IMR-90 (cell line): ENCODE measurements around the gene DSCAML1. TPM values are rescaled to one million over a fixed set of nuclear protein-coding genes. Genes with fewer than 3 reads are reported as not detected.

Experiments
- ATAC-seq: fragments of 200-7000 bp; cut with Tn5 transposase; 2 replicates; pipeline ENCODE4 v1.9.1; 2020; ENCODE audit warnings: low read depth, mild to moderate bottlenecking, moderate library complexity
- BruUV-seq: library from RNA; stranded (reverse); fragments of 400-500 nt; replicated peaks from 2 replicates; lab custom pipeline; 2021; lab: Mats Ljungman, UMichigan
- CTCF ChIA-PET: fragments of 300-600 bp; formaldehyde crosslinking; extraction: SDS; loops from one replicate; lab custom pipeline; 2021; ENCODE audit warnings: antibody characterized with exemption; lab: Yijun Ruan, JAX
- POLR2A ChIA-PET: fragments of 300-600 bp; sonication (Branson Sonifier 250); formaldehyde crosslinking; loops from one replicate; lab custom pipeline; 2022; ENCODE audit warnings: antibody characterized with exemption; ENCODE audit not compliant: unreplicated experiment; lab: Charles Lee
- DNase-seq: peaks from one replicate; pipeline ENCODE4 v3.0.0; 2013
- H2AFZ ChIP-seq: replicated peaks from 2 replicates; pipeline ENCODE3; 2013; ENCODE audit warnings: low read length, mild to moderate bottlenecking; ENCODE audit not compliant: poor library complexity
- H2AK5ac ChIP-seq: 2 replicates; pipeline ENCODE4 v1.6.1; 2013; ENCODE audit warnings: low read depth, low read length, inconsistent platforms
- H2AK9ac ChIP-seq: replicated peaks from 2 replicates; pipeline ENCODE3; 2013; ENCODE audit warnings: mild to moderate bottlenecking, low read depth, low read length, moderate library complexity; ENCODE audit not compliant: poor library complexity
- H2BK120ac ChIP-seq: 2 replicates; pipeline ENCODE4 v1.6.1; 2013; ENCODE audit warnings: low read depth, low read length, inconsistent platforms
- H2BK15ac ChIP-seq: 3 replicates; pipeline ENCODE4 v1.6.1; 2013; ENCODE audit warnings: low read depth, low read length, inconsistent platforms
- H2BK20ac ChIP-seq: 2 replicates; pipeline ENCODE4 v1.6.1; 2013; ENCODE audit warnings: low read depth, mild to moderate bottlenecking, inconsistent platforms, low read length, moderate library complexity
- H2BK5ac ChIP-seq: 2 replicates; pipeline ENCODE4 v1.6.1; 2013; ENCODE audit warnings: mild to moderate bottlenecking, low read depth, low read length, inconsistent platforms; ENCODE audit not compliant: poor library complexity, severe bottlenecking
- H3K14ac ChIP-seq: replicated peaks from 2 replicates; pipeline ENCODE4 v1.6.1; 2013; ENCODE audit warnings: low read depth, low read length, inconsistent platforms
- H3K18ac ChIP-seq: 2 replicates; pipeline ENCODE4 v1.6.1; 2013; ENCODE audit warnings: low read depth, low read length, control low read depth
- H3K23ac ChIP-seq: 2 replicates; pipeline ENCODE4 v1.6.1; 2013; ENCODE audit warnings: low read depth, low read length, inconsistent platforms
- H3K27ac ChIP-seq: 2 replicates; pipeline ENCODE4 v1.5.1; 2013; ENCODE audit warnings: mild to moderate bottlenecking, control low read depth, low read length; ENCODE audit not compliant: insufficient read depth
- H3K27me3 ChIP-seq: 2 replicates; pipeline ENCODE4 v1.6.1; 2013; ENCODE audit warnings: low read length; ENCODE audit not compliant: control insufficient read depth, insufficient read depth
- H3K36me3 ChIP-seq: 2 replicates; pipeline ENCODE4 v1.6.1; 2013; ENCODE audit warnings: low read length, mixed read lengths; ENCODE audit not compliant: control insufficient read depth, insufficient read depth
- H3K4ac ChIP-seq: 2 replicates; pipeline ENCODE4 v1.6.1; 2013; ENCODE audit warnings: low read depth, low read length, inconsistent platforms
- H3K4me1 ChIP-seq: 2 replicates; pipeline ENCODE4 v1.6.1; 2013; ENCODE audit warnings: low read length, mixed read lengths; ENCODE audit not compliant: control insufficient read depth, insufficient read depth
- H3K4me2 ChIP-seq: 2 replicates; pipeline ENCODE4 v1.6.1; 2013; ENCODE audit warnings: low read depth, mild to moderate bottlenecking, control low read depth, low read length, moderate library complexity
- H3K4me3 ChIP-seq: 2 replicates; pipeline ENCODE4 v1.5.1; 2013; ENCODE audit warnings: low read depth, mild to moderate bottlenecking, control low read depth, low read length, moderate library complexity; ENCODE audit not compliant: insufficient read depth
- H3K56ac ChIP-seq: 2 replicates; pipeline ENCODE4 v1.6.1; 2013; ENCODE audit warnings: low read length, inconsistent platforms; ENCODE audit not compliant: insufficient read depth; ENCODE audit errors: extremely low read depth
- H3K79me1 ChIP-seq, 2 experiments: 2 replicates each; pipeline ENCODE4 v1.6.1; 2013; ENCODE audit warnings: low read length in 2 of 2, inconsistent platforms in 1 of 2, low read depth in 1 of 2
- H3K9ac ChIP-seq: 2 replicates; pipeline ENCODE4 v1.6.1; 2013; ENCODE audit warnings: low read depth, low read length, control low read depth
- H3K9me1 ChIP-seq: 2 replicates; pipeline ENCODE4 v1.6.1; 2013; ENCODE audit warnings: low read length, inconsistent platforms; ENCODE audit not compliant: insufficient read depth
- H3K9me3 ChIP-seq: 2 replicates; pipeline ENCODE4 v1.6.1; 2013; ENCODE audit warnings: low read length; ENCODE audit not compliant: control insufficient read depth, insufficient read depth
- H4K20me1 ChIP-seq: 2 replicates; pipeline ENCODE4 v1.6.1; 2013; ENCODE audit warnings: low read length, inconsistent platforms; ENCODE audit not compliant: insufficient read depth
- H4K5ac ChIP-seq: 2 replicates; pipeline ENCODE4 v1.6.1; 2013; ENCODE audit warnings: mild to moderate bottlenecking, low read depth, low read length, control low read depth
- H4K8ac ChIP-seq, 2 experiments: 2 replicates each; pipeline ENCODE4 v1.6.1; 2013; ENCODE audit warnings: low read depth in 2 of 2, low read length in 2 of 2, control low read depth in 1 of 2, inconsistent platforms in 1 of 2
- H4K91ac ChIP-seq: 2 replicates; pipeline ENCODE4 v1.6.1; 2013; ENCODE audit warnings: low read depth, low read length, inconsistent platforms; ENCODE audit not compliant: insufficient read depth
- BHLHE40 ChIP-seq: fragments of 150-350 bp; IDR thresholded peaks from 2 replicates; pipeline ENCODE4 v1.6.1; 2016; ENCODE audit warnings: mild to moderate bottlenecking, low read depth, low read length
- CHD1 ChIP-seq: IDR thresholded peaks from 2 replicates; pipeline ENCODE4 v1.6.1; 2012; ENCODE audit warnings: low read depth, low read length, improper control_type of control experiment
- ELK1 ChIP-seq: fragments of 150-350 bp; IDR thresholded peaks from 2 replicates; pipeline ENCODE4 v1.6.1; 2016; ENCODE audit warnings: low read depth, mild to moderate bottlenecking, low read length, moderate library complexity, borderline replicate concordance
- MAZ ChIP-seq: IDR thresholded peaks from 2 replicates; pipeline ENCODE4 v1.6.1; 2012; ENCODE audit warnings: low read depth, mild to moderate bottlenecking, low read length, improper control_type of control experiment, moderate library complexity, borderline replicate concordance
- MXI1 ChIP-seq: IDR thresholded peaks from 2 replicates; pipeline ENCODE4 v1.6.1; 2012; ENCODE audit warnings: low read depth, mild to moderate bottlenecking, low read length, moderate library complexity, borderline replicate concordance
- NFE2L2 ChIP-seq: fragments of 150-350 bp; IDR thresholded peaks from 2 replicates; pipeline ENCODE4 v1.6.1; 2016; ENCODE audit warnings: low read depth, mild to moderate bottlenecking, low read length
- POLR2A ChIP-seq: IDR thresholded peaks from 2 replicates; pipeline ENCODE4 v1.6.1; 2012; ENCODE audit warnings: mild to moderate bottlenecking, low read depth, low read length
- RCOR1 ChIP-seq: IDR thresholded peaks from 2 replicates; pipeline ENCODE4 v1.6.1; 2012; ENCODE audit warnings: mild to moderate bottlenecking, low read length, improper control_type of control experiment; ENCODE audit not compliant: insufficient replicate concordance
- SMC3 ChIP-seq: fragments of 150-350 bp; IDR thresholded peaks from 2 replicates; pipeline ENCODE4 v1.6.1; 2016; ENCODE audit warnings: low read depth, mild to moderate bottlenecking, antibody characterized with exemption, low read length, moderate library complexity
- WGBS, 2 experiments: methylation state at CpG; one replicate each; pipeline versions ENCODE4 v1.1.5 to v1.1.7; 2013; ENCODE audit warnings: missing lambda C conversion rate in 2 of 2; ENCODE audit not compliant: insufficient read length in 1 of 2; ENCODE audit errors: extremely low coverage in 2 of 2; 5-methylcytosine and 5-hydroxymethylcytosine counted together
- dilution Hi-C: fragments of 300-500 bp; cut with HindIII; formaldehyde crosslinking; loops from one replicate; pipeline ENCODE4 v1.14.3; 2018; ENCODE audit warnings: low sequenced_read_pairs; ENCODE audit not compliant: unreplicated experiment
- in situ Hi-C: fragments of 300-500 bp; cut with MboI; formaldehyde crosslinking; loops from 3 replicates; pipeline ENCODE4 v1.14.3; 2019; ENCODE audit warnings: low sequenced_read_pairs, inconsistent platforms, mixed read lengths
- intact Hi-C: fragments of 100-400 bp; cut with micrococcal nuclease; formaldehyde crosslinking; loops from 2 replicates; pipeline ENCODE4 v1.10.0; 2022
- polyA plus RNA-seq, 3 experiments: library from polyadenylated mRNA; depleted of rRNA; stranded (reverse); fragments of >200 nt; gene quantifications; 2 replicates each; pipeline ENCODE4 v1.2.3, GENCODE V29; 2012; ENCODE audit warnings: low replicate concordance in 1 of 3
- total RNA-seq: library from RNA; depleted of rRNA; stranded (reverse); fragments of >200 nt; gene quantifications from 2 replicates; pipeline ENCODE4 v1.2.3, GENCODE V29; 2012
- TF ChIP-seq, protein P1 (sequence below): conservative IDR thresholded peaks from 2 replicates; pipeline ENCODE4 v1.5.1; 2012; ENCODE audit warnings: mild to moderate bottlenecking, low read depth, low read length, improper control_type of control experiment
- TF ChIP-seq, protein P2 (sequence below): fragments of 150-350 bp; IDR thresholded peaks from 2 replicates; pipeline ENCODE4 v1.6.1; 2017; ENCODE audit warnings: mild to moderate bottlenecking, antibody characterized with exemption, low read length, low read depth

Gene DSCAML1
- total and polyA plus RNA-seq, 2 of the 4 experiments (the other 2 are of a cell fraction) = not detected

DNA sequence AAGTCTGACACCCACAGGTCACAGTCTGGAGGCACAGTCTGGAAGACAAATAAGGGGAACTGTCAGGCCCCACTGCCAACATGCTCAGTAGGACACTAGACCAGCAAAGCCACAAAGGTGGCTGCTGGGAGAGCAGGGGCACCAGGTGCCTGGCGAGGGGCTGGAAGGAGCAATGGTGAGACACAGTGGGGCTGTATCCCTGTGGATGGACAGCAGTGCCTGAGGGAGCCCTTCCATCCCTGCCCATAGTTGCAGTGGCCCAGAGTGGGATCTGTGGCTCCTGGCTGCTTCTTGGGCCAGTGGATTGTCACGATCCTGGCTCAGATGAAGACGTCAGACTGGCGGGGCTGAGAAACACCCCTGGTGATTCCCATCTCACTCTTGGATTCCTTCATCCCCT is 154.6 kb downstream of the DSCAML1 start:
- Histone ChIP-seq H3K36me3 (no peaks in the 10 kb centered on the region), H3K27ac (no peak overlapping the region), H3K56ac (no peak overlapping the region), H3K4me3 (no peak overlapping the region), H2BK20ac (no peak overlapping the region), H2AK5ac (no peak overlapping the region), H3K18ac (no peak overlapping the region), H4K8ac (no peak overlapping the region), H3K4me2 (no peak overlapping the region), H2BK5ac (no peak overlapping the region), H3K14ac (no peak overlapping the region), H3K4me1 (no peaks in the 10 kb centered on the region), H4K20me1 (no peaks in the 10 kb centered on the region), H3K79me1 (no peaks in the 10 kb centered on the region), H2AFZ (no peak overlapping the region), H2BK120ac (no peak overlapping the region), H3K4ac (no peak overlapping the region), H2AK9ac (no peak overlapping the region), H3K9ac (no peak overlapping the region), H2BK15ac (no peak overlapping the region), H4K91ac (no peak overlapping the region), H3K9me3 (no peaks in the 10 kb centered on the region), H4K5ac (no peak overlapping the region), H3K27me3 (peaks cover 13% of the 10 kb centered on the region), H3K9me1 (no peaks in the 10 kb centered on the region), H3K23ac (no peak overlapping the region)
- intact Hi-C loops (no loop called here), dilution Hi-C loops (no loop called here), in situ Hi-C loops (no loop called here)
- ChIA-PET CTCF (no interaction called here), POLR2A (no interaction called here)
- ATAC-seq = no peak
- no CpG with 5 or more reads among the region's 4 CpGs for WGBS, 2 experiments
- TF ChIP-seq, protein P1, sequence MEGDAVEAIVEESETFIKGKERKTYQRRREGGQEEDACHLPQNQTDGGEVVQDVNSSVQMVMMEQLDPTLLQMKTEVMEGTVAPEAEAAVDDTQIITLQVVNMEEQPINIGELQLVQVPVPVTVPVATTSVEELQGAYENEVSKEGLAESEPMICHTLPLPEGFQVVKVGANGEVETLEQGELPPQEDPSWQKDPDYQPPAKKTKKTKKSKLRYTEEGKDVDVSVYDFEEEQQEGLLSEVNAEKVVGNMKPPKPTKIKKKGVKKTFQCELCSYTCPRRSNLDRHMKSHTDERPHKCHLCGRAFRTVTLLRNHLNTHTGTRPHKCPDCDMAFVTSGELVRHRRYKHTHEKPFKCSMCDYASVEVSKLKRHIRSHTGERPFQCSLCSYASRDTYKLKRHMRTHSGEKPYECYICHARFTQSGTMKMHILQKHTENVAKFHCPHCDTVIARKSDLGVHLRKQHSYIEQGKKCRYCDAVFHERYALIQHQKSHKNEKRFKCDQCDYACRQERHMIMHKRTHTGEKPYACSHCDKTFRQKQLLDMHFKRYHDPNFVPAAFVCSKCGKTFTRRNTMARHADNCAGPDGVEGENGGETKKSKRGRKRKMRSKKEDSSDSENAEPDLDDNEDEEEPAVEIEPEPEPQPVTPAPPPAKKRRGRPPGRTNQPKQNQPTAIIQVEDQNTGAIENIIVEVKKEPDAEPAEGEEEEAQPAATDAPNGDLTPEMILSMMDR = no peak
- TF ChIP-seq SMC3 (no peak), BHLHE40 (no peak), MXI1 (no peak), POLR2A (no peak), NFE2L2 (no peak), MAZ (no peak), CHD1 (no peak), RCOR1 (no peak), ELK1 (no peak)
- TF ChIP-seq, protein P2, sequence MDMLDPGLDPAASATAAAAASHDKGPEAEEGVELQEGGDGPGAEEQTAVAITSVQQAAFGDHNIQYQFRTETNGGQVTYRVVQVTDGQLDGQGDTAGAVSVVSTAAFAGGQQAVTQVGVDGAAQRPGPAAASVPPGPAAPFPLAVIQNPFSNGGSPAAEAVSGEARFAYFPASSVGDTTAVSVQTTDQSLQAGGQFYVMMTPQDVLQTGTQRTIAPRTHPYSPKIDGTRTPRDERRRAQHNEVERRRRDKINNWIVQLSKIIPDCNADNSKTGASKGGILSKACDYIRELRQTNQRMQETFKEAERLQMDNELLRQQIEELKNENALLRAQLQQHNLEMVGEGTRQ = no peak
- DNase-seq = no peak
- BruUV-seq = no TSS peak
